ENCODE measurements around the gene RPS6KB1.

RPS6KB1 gene

GRCh38 chr17:59884861-59885260, 8.1 kb upstream of the RPS6KB1 start:
- Histone ChIP-seq H3K4me2 (no peak overlapping the region), H3K9me3 (replicated peaks in 1 of 11) (no peaks in the 10 kb centered on the region), H3K4me1 (no peaks in the 10 kb centered on the region), H3K27ac (no peak overlapping the region), H3K9ac (no peak overlapping the region), H3K27me3 (no peaks in the 10 kb centered on the region), H4K20me1 (peaks cover 0 to 9% (median 0%) of the 10 kb centered on the region in 11 experiments; a peak in 2 of 22 replicates), H3K36me3 (peaks cover 65 to 100% (median 90%) of the 10 kb centered on the region in 11 experiments), H3K4me3 (no peak overlapping the region)
- no peak for TF ChIP-seq Cebpa-rat (IDR thresholded peaks at IDR 0.05)

GRCh38 chr17:59888145-59888750, 4.7 kb upstream of the RPS6KB1 start:
- peaks cover 0 to 10% (median 0%) of the 10 kb centered on the region in 11 experiments; a peak in 5 of 22 replicates for H4K20me1 ChIP-seq
- H3K4me3 ChIP-seq: no peak overlapping the region
- no peaks in the 10 kb centered on the region for H3K9me3 ChIP-seq (replicated peaks in 1 of 11)
- H3K27me3 ChIP-seq: no peaks in the 10 kb centered on the region
- H3K4me1 ChIP-seq: peaks cover 9 to 18% (median 15%) of the 10 kb centered on the region in 10 experiments
- no peak overlapping the region for H3K27ac ChIP-seq
- H3K36me3 ChIP-seq: peaks cover 41 to 81% (median 62%) of the 10 kb centered on the region in 11 experiments
- no peak overlapping the region for H3K9ac ChIP-seq
- no peak overlapping the region for H3K4me2 ChIP-seq
- TF ChIP-seq Cebpa-rat (IDR thresholded peaks at IDR 0.05): no peak

GRCh38 chr17:59890720-59891119, 2.2 kb upstream of the RPS6KB1 start:
- no peaks in the 10 kb centered on the region for H3K9me3 ChIP-seq (replicated peaks in 1 of 11)
- H3K4me3 ChIP-seq: no peak overlapping the region
- H3K27me3 ChIP-seq: no peaks in the 10 kb centered on the region
- H3K27ac ChIP-seq: no peak overlapping the region
- H4K20me1 ChIP-seq: peaks cover 2 to 34% (median 16%) of the 10 kb centered on the region in 11 experiments; a peak in 19 of 22 replicates
- peaks cover 20 to 36% (median 30%) of the 10 kb centered on the region in 10 experiments for H3K4me1 ChIP-seq
- peak overlapping the region in 5 of 11 experiments; percentile 83 to 96 (median 86); a peak in 4 of 22 replicates for H3K4me2 ChIP-seq
- peaks cover 18 to 60% (median 40%) of the 10 kb centered on the region in 11 experiments; a peak in 21 of 22 replicates for H3K36me3 ChIP-seq
- peak overlapping the region in 1 of 11 experiments; percentile 19; a peak in 1 of 22 replicates for H3K9ac ChIP-seq
- TF ChIP-seq Cebpa-rat (IDR thresholded peaks at IDR 0.05): no peak

GRCh38 chr17:59892251-59892923, 534 bp upstream of the RPS6KB1 start:
- Histone ChIP-seq H3K9me3 (replicated peaks in 1 of 11) (no peaks in the 10 kb centered on the region), H3K4me1 (peaks cover 20 to 47% (median 34%) of the 10 kb centered on the region in 10 experiments), H4K20me1 (peaks cover 13 to 46% (median 33%) of the 10 kb centered on the region in 11 experiments; a peak in 20 of 22 replicates), H3K27me3 (no peaks in the 10 kb centered on the region), H3K4me3 (peak overlapping the region; percentile 90 to 100 (median 97)), H3K9ac (peak overlapping the region; percentile 80 to 97 (median 94)), H3K36me3 (peaks cover 11 to 50% (median 31%) of the 10 kb centered on the region in 11 experiments; a peak in 18 of 22 replicates), H3K4me2 (peak overlapping the region; percentile 73 to 96 (median 89)), H3K27ac (peak overlapping the region; percentile 52 to 95 (median 79))
- TF ChIP-seq Cebpa-rat (IDR thresholded peaks at IDR 0.05): no peak

GRCh38 chr17:59893676-59894100, 767 bp downstream of the RPS6KB1 start:
- peaks cover 1 to 38% (median 23%) of the 10 kb centered on the region in 11 experiments; a peak in 17 of 22 replicates for H3K36me3 ChIP-seq
- H3K27me3 ChIP-seq: no peaks in the 10 kb centered on the region
- peak overlapping the region; percentile 86 to 95 (median 91) for H3K27ac ChIP-seq
- peak overlapping the region; percentile 73 to 93 (median 85) for H3K4me2 ChIP-seq
- peak overlapping the region; percentile 90 to 97 (median 95) for H3K9ac ChIP-seq
- TF ChIP-seq Cebpa-rat (IDR thresholded peaks at IDR 0.05): no peak
- peaks cover 21 to 55% (median 46%) of the 10 kb centered on the region in 11 experiments; a peak in 20 of 22 replicates for H4K20me1 ChIP-seq
- peaks cover 21 to 47% (median 34%) of the 10 kb centered on the region in 10 experiments for H3K4me1 ChIP-seq
- no peaks in the 10 kb centered on the region for H3K9me3 ChIP-seq (replicated peaks in 1 of 11)
- H3K4me3 ChIP-seq: peak overlapping the region; percentile 90 to 100 (median 97)

- H4K20me1 ChIP-seq: peaks cover 43 to 89% (median 79%) of the 10 kb centered on the region in 11 experiments; a peak in 20 of 22 replicates
- no peak overlapping the region for H3K27ac ChIP-seq
- H3K27me3 ChIP-seq: no peaks in the 10 kb centered on the region
- no peak overlapping the region for H3K4me3 ChIP-seq
- H3K9ac ChIP-seq: 0 out of 22 replicates have a peak overlapping the region, but pooled peaks of 1 of the 11 experiments have one; percentile 48
- no peak for TF ChIP-seq Cebpa-rat (IDR thresholded peaks at IDR 0.05)
- H3K9me3 ChIP-seq (replicated peaks in 1 of 11): no peaks in the 10 kb centered on the region
- no peak overlapping the region; a peak in 1 of 22 replicates for H3K4me2 ChIP-seq
- H3K4me1 ChIP-seq: peaks cover 13 to 38% (median 24%) of the 10 kb centered on the region in 10 experiments
- H3K36me3 ChIP-seq: peaks cover 7 to 42% (median 28%) of the 10 kb centered on the region in 11 experiments; a peak in 19 of 22 replicates
Observed at GRCh38 chr17:59897090-59897489, 4.2 kb downstream of the RPS6KB1 start.

- H3K4me2 ChIP-seq: peak overlapping the region in 1 of 11 experiments; percentile 5; a peak in 1 of 22 replicates
- H3K9me3 ChIP-seq (replicated peaks in 1 of 11): no peaks in the 10 kb centered on the region
- H4K20me1 ChIP-seq: peaks cover 62 to 100% (median 94%) of the 10 kb centered on the region in 11 experiments; a peak in 21 of 22 replicates
- peaks cover 7 to 60% (median 35%) of the 10 kb centered on the region in 11 experiments; a peak in 20 of 22 replicates for H3K36me3 ChIP-seq
- no peak for TF ChIP-seq Cebpa-rat (IDR thresholded peaks at IDR 0.05)
- peaks cover 8 to 36% (median 19%) of the 10 kb centered on the region in 10 experiments for H3K4me1 ChIP-seq
- H3K4me3 ChIP-seq: no peak overlapping the region
- no peak overlapping the region for H3K9ac ChIP-seq
- H3K27me3 ChIP-seq: no peaks in the 10 kb centered on the region
- H3K27ac ChIP-seq: no peak overlapping the region
Observed at GRCh38 chr17:59899099-59899498, 6.2 kb downstream of the RPS6KB1 start.

GRCh38 chr17:59901604-59902003, 8.7 kb downstream of the RPS6KB1 start:
- no peak overlapping the region for H3K9ac ChIP-seq
- TF ChIP-seq Cebpa-rat (IDR thresholded peaks at IDR 0.05): no peak
- H3K27ac ChIP-seq: no peak overlapping the region
- H3K9me3 ChIP-seq (replicated peaks in 1 of 11): peaks cover 0 to 3% (median 0%) of the 10 kb centered on the region in 11 experiments; a peak in 1 of 22 replicates
- H3K27me3 ChIP-seq: no peaks in the 10 kb centered on the region
- H3K4me2 ChIP-seq: no peak overlapping the region
- peaks cover 7 to 70% (median 36%) of the 10 kb centered on the region in 11 experiments; a peak in 21 of 22 replicates for H3K36me3 ChIP-seq
- H4K20me1 ChIP-seq: peaks cover 71 to 100% (median 95%) of the 10 kb centered on the region in 11 experiments; a peak in 21 of 22 replicates
- H3K4me1 ChIP-seq: peaks cover 0 to 15% (median 3%) of the 10 kb centered on the region in 10 experiments; a peak in 6 of 20 replicates
- H3K4me3 ChIP-seq: no peak overlapping the region

All from BLaER1 treated with 17β-estradiol and CSF1 and Interleukin-3, amounts not matched to agents 10 nM and 100 nM (cell line).